Activated CD4-positive, alpha-beta T cell treated with anti-CD3 and anti-CD28 coated beads, Interleukin-2, amount 50 U/mL, for 1 hour (primary cell): ENCODE results near the gene ARHGEF25.
"Not testable (repeated sequence)": the region's sequence is repeated elsewhere in the genome, so short reads cannot be mapped to it uniquely, and the experiment has no call there.

Experiments
- DNase-seq: peaks from one replicate; pipeline ENCODE4 v3.0.0-alpha.2; 2020

ARHGEF25 gene

GRCh38 chr12:57622293-57623245 is 11.3 kb downstream of the ARHGEF25 start:
- DNase-seq, result no peak

- no peak for DNase-seq
Measured at GRCh38 chr12:57623385-57623784, 12.2 kb downstream of the ARHGEF25 start.

GRCh38 chr12:57623811-57624390 is 12.7 kb downstream of the ARHGEF25 start:
- DNase-seq, result no peak

- DNase-seq, result no peak
Measured at GRCh38 chr12:57624441-57625220, 13.4 kb downstream of the ARHGEF25 start.

- no peak for DNase-seq
Measured at GRCh38 chr12:57625261-57626032, 14.2 kb downstream of the ARHGEF25 start.

- no peak for DNase-seq
Measured at GRCh38 chr12:57626111-57626920, 15.1 kb downstream of the ARHGEF25 start.

- DNase-seq, result no peak
Measured at GRCh38 chr12:57626921-57627445, 15.7 kb downstream of the ARHGEF25 start.

- no peak for DNase-seq
Measured at GRCh38 chr12:57627501-57628279, 16.5 kb downstream of the ARHGEF25 start.

GRCh38 chr12:57628280-57629191 is 17.3 kb downstream of the ARHGEF25 start:
- DNase-seq, result no peak

- no peak for DNase-seq
Measured at GRCh38 chr12:57629897-57630471, 18.7 kb downstream of the ARHGEF25 start.

- no peak for DNase-seq
Measured at GRCh38 chr12:57630891-57631433, 19.7 kb downstream of the ARHGEF25 start.

- no peak for DNase-seq
Measured at GRCh38 chr12:57631566-57632072, 20.4 kb downstream of the ARHGEF25 start.

- DNase-seq, result no peak
Measured at GRCh38 chr12:57632073-57632957, 21.1 kb downstream of the ARHGEF25 start.

- peak; percentile 62 for DNase-seq
Measured at GRCh38 chr12:57632958-57633840, 22.0 kb downstream of the ARHGEF25 start, which contains the start of gene B4GALNT1. Gene B4GALNT1, minus strand, starts transcription at chr12:57633201. Its CDS starts 1,069 bp downstream, at chr12:57632132.

GRCh38 chr12:57636731-57637130 is 25.5 kb downstream of the ARHGEF25 start:
- not testable (repeated sequence) for DNase-seq

- no peak for DNase-seq
Measured at GRCh38 chr12:57637364-57637763, 26.1 kb downstream of the ARHGEF25 start.
